Measurements from ENCODE around the gene ARHGAP26.
"Not testable (repeated sequence)": the region's sequence is repeated elsewhere in the genome, so short reads cannot be mapped to it uniquely, and the experiment has no call there.

Gene ARHGAP26

DNA sequence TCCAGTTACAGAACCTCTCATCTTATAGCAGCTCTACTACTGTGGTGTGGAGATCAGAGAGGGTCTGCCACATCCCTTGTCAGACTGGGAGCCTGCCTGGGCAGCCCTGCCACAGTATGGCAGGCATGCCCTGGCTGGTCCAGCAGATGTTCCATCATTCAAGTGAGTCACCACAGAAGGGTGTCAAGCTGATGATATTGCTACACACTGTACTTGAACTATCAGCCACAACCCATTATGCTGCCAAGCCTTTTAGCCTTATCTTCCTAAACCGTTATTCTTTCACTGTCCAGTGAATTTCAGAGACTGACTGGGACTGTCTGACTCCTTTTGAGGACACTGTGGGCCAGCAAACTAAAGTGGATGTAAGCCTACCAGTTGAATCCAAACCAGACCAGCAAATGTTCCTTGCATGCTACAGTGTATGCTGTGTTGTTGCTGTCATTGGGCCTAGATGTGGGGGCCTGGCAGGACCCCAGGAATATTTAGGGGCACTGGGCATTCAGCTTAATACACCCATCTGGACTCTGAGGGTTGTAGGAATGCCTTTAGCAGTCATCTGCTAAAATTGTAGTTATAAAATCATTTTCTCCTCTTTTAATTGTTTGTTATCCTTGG, 430.7 kb downstream of the ARHGAP26 start:
- DNase-seq: peak; percentile 38

GRCh38 chr5:143201589-143201988, 431.4 kb downstream of the ARHGAP26 start:
- DNase-seq: no peak

DNA sequence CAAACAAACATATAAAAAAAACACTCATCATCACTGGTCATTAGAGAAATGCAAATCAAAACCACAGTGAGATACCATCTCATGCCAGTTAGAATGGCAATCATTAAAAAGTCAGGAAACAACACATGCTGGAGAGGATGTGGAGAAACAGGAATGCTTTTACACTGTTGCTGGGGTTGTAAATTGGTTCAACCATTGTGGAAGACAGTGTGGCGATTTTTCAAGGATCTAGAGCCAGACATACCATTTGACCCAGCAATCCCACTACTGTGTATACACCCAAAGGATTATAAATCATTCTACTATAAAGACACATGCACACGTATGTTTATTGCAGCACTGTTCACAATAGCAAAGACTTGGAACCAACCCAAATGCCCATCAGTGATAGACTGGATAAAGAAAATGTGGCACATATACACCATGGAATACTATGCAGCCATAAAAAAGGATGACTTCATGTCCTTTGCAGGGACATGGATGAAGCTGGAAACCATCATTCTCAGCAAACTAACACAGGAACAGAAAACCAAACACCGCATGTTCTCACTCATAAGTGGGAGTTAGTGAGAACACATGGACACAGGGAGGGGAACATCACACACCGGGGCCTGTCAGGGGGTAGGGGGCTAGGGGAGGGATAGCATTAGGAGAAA, 433.3 kb downstream of the ARHGAP26 start:
- DNase-seq: not testable (repeated sequence)

GRCh38 chr5:143204474-143205246, 434.5 kb downstream of the ARHGAP26 start:
- DNase-seq: no peak

GRCh38 chr5:143205386-143205785, 435.2 kb downstream of the ARHGAP26 start:
- DNase-seq: no peak

DNA sequence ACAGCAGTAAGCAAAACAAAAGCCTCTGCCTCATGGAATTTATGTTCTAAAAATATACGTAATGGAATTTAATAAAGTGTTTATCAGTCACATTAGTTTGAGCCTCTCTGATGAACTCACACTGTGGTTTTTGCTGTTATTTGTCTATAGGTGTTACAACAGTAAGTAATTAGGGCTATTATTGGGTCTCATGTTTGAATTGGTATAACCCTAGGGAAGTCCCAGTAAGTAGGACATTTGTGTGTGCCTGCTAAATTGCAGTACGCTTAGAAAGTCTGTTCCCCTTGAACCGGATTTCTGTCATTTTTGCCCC, 435.7 kb downstream of the ARHGAP26 start:
- no peak for DNase-seq

DNA sequence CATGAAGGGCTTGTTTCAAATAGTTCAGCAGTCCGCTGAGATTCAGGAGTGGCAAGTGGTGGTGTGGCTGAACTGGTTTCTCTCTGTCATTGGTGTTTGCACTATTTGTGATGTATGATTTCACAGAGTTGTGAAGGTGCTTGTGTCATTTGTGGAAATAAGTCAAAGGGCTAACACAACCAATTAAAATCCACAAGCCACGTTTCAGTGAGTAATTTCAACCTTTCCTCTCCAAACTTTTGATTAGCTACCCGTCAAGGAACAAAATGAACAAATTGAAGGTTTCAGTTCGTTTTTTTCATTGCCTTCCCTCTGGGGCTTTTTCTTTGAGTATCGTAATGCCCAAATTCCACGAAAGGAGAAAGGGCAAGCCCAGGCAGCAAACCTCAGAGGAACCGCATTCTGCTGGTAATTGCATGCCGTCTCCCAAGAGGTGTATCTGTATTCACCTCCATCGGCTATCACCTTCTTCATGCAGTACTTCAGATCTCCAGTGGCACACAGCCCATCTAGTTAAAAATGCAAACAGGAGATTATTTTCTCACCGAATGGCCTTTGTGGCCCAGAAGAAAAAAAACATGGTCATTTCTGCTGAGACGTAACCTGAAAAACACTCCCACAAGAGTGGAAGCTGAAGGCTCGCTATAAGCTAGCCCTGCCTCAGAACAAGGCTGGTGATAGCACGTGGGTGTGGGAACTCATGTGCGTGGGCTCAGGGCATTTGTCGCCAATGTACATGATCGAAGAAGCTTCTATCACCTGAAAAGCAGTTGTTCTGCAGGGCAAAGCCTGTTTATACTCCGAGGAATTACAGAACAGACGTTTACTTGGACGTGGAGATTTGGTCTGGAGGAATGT, 436.2 kb downstream of the ARHGAP26 start:
- no peak for DNase-seq

DNA sequence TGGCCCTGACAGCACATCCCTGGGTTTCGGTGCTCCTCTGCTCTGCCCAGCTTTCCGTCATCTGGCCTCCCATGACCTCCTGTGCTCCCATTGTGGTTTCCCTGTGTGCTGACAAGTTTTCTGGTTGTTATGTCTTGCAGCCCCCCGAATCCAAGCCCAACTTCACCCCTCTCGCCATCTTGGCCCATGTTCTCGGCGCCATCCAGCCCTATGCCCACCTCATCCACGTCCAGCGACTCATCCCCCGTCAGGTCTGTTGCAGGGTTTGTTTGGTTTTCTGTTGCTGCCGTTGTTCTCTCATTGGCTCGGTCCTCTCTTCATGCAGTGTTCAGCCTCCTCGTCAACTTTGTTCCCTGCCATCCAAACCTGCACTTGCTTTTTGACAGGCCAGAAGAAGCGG, 436.9 kb downstream of the ARHGAP26 start:
- DNase-seq: no peak

DNA sequence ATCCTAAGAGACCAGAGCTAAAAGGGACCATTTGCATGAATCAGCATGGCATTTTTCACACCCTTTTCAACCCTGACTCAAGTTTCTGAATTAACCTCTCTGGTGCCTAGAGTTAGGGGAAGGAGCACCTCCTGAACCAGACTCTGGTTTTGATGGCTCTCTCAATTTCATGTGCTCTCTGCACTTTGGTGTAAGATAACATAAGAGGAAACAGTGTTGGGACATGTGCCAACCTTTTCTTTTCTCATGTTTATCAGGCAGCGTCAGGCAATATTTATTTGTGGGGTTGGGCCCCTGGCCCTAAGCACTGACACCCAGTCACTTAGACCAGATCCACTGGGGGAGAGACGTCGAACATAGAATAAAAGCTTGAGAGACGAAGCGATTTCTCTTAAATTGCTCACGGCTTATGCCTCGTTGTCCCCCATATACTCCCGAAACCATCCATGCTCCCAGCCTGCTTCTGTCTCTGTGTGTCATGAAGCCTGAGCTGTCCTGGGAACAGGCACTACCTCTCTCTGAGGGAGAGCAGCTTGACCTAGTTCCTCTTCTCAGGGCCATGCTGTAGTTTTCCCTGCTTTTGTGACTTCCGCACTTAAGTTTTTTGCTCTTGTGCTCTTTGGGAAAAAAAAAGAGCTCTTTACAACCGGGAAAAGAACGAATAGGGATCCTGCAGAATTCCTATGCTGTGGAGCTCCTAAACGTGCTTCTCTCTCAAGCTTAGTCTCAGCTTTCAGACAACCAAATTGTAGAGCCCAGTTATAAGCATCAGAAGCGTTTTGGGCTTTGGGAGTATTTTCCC, 437.6 kb downstream of the ARHGAP26 start:
- DNase-seq: no peak

DNA sequence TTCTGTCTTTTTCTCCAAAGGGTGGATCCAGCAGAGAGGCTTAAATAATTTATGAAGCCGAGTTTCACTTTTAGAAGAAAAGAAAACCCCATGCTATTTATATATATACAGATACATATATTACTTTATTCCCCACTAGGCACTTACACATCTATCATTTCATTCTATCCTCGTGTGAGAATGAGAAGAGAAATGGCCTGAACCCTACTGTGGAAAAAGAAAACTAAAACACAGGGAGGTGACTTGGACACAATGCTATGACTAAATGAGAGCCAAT, 438.1 kb downstream of the ARHGAP26 start:
- DNase-seq: no peak

GRCh38 chr5:143208781-143209510, 438.8 kb downstream of the ARHGAP26 start:
- DNase-seq: no peak

DNA sequence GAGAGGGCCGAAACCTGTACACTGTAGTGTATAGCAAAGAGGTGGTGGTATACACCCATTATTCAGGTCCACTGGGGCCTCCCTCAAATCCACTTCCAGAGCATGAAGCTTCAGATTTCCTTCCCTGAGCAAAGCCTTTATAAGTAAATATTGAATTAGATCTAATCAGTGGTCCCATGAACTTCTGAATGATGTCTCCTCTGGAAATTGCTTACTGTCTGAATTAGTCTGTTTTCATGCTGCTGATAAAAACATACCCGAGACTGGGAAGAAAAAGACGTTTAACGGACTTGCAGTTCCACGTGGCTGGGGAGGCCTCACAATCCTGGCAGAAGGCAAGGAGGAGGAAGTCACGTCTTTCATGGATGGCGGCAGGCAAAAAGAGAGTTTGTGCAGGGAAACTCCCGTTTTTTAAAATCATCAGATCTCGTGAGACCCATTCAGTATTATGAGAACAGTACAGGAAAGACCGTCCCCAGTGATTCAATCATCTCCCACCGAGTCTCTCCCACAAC, 439.8 kb downstream of the ARHGAP26 start:
- DNase-seq: no peak

GRCh38 chr5:143210576-143210975, 440.4 kb downstream of the ARHGAP26 start:
- peak; percentile 14 for DNase-seq

- DNase-seq: no peak
Observed at GRCh38 chr5:143212261-143212660, 442.1 kb downstream of the ARHGAP26 start.

DNA sequence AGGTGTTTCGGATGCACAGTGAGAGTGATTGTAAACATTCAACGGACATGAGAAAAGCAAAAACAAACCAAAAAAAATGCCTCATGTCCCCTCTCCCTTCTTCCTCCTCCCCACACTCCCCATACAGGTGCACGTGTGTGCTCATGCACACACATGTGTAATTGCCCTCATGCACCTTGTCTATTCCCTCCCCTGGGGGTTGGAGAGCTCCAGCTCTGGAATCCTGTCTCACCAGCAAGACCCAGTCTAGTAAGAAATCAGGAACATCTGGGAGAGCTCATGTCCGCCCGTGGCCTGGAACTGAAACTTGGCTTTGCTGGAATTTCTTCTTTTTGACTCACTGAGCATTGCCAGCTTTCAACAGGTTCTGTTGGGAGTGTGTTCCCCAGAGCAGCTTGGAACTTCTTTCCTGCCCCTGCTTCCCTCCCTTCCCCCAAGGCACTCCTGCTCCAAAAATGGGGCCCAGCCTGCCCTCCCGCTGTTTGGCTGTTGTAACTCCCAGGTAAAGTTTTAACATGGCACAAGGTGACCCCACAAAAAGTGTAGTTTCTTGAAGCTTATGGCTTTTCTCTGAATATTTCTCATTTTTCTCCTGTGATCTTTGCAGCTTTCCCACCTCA, 443.2 kb downstream of the ARHGAP26 start:
- peak; percentile 37 for DNase-seq

DNA sequence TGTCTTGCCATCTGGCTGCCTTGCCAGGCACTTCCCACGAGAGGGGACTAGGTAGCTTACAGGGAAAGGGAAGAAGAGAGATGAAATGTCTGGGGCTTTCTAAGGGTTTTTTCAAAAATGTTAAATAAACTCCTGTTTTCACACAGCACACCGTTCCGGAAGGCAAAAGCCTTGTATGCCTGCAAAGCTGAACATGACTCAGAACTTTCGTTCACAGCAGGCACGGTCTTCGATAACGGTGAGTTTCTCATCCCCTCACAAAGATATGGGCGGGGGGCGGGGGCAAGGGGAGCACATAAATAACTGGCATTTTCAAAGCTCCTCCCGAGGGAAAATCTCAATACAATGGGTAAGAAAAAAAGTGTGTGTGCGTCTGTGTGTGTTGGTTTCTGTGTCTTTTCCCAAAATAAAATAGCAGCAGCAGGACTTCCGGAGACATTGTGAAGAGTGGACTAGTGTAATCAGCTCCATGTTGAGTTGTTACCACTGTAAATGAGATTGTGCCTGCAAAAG, 443.7 kb downstream of the ARHGAP26 start:
- no peak for DNase-seq

- DNase-seq: no peak
Observed at GRCh38 chr5:143214458-143214857, 444.3 kb downstream of the ARHGAP26 start.

GRCh38 chr5:143214890-143215289, 444.7 kb downstream of the ARHGAP26 start:
- no peak for DNase-seq

- DNase-seq: peak; percentile 87
Observed at GRCh38 chr5:143215690-143216089, 445.5 kb downstream of the ARHGAP26 start.

- DNase-seq: no peak
Observed at GRCh38 chr5:143216211-143216610, 446.0 kb downstream of the ARHGAP26 start.
